Heart left ventricle (tissue), 16 donors: Measurements from ENCODE around the gene TRIM8. TPM values are rescaled to one million over a fixed set of nuclear protein-coding genes. Genes with fewer than 3 reads are reported as not detected.

Experiments used
- ATAC-seq, 4 donors: fragments of 200-7000 bp; cut with Tn5 transposase; one replicate each; pipeline ENCODE4 v1.9.1; 2020 to 2022; ENCODE audit warnings: moderate library complexity in 4 of 4, mild to moderate bottlenecking in 3 of 4, moderate number of reproducible peaks in 1 of 4
- DNase-seq, 5 donors: peaks; one replicate each; pipeline ENCODE4 v3.0.0-alpha.2; 2020
- H3K27ac ChIP-seq, 12 donors: fragments of 200-600 bp; sonication (generic) in 4 of 12; one replicate each; pipeline versions ENCODE4 v1.5.0 to v1.8.0; 2016 to 2022; ENCODE audit warnings: mild to moderate bottlenecking in 2 of 12
- H3K27me3 ChIP-seq, 9 donors: fragments of 200-600 bp; sonication (generic) in 2 of 9; one replicate each; pipeline versions ENCODE4 v1.5.1 to v1.8.0; 2016 to 2022; ENCODE audit warnings: mild to moderate bottlenecking in 3 of 9
- H3K36me3 ChIP-seq, 9 donors: fragments of 200-600 bp; sonication (generic) in 2 of 9; one replicate each; pipeline versions ENCODE4 v1.5.0 to v1.8.0; 2018 to 2022; ENCODE audit warnings: mild to moderate bottlenecking in 2 of 9
- H3K4me1 ChIP-seq, 12 donors: fragments of 200-600 bp; sonication (generic) in 4 of 12; one replicate each; pipeline versions ENCODE4 v1.5.0 to v1.8.0; 2016 to 2022; ENCODE audit warnings: mild to moderate bottlenecking in 3 of 12
- H3K4me3 ChIP-seq, 12 donors: fragments of 200-600 bp; sonication (generic) in 4 of 12; one replicate each; pipeline versions ENCODE4 v1.5.0 to v1.8.0; 2017 to 2022; ENCODE audit warnings: mild to moderate bottlenecking in 9 of 12, moderate library complexity in 4 of 12
- H3K9me3 ChIP-seq, 12 donors: fragments of 200-600 bp; sonication (generic) in 4 of 12; one replicate each; pipeline versions ENCODE4 v1.5.0 to v1.8.0; 2016 to 2022; ENCODE audit warnings: mild to moderate bottlenecking in 1 of 12
- CTCF ChIP-seq, 12 donors: fragments of 200-600 bp; sonication (generic) in 4 of 12; IDR thresholded peaks; one replicate each; pipeline versions ENCODE4 v1.5.0 to v1.8.0; 2018 to 2022; ENCODE audit warnings: antibody characterized with exemption in 12 of 12, mild to moderate bottlenecking in 5 of 12
- POLR2A ChIP-seq, 2 donors: fragments of 450-650 bp; IDR thresholded peaks; one replicate each; pipeline ENCODE4 v1.6.1; 2017; ENCODE audit warnings: antibody characterized with exemption in 2 of 2, mild to moderate bottlenecking in 2 of 2, moderate library complexity in 2 of 2
- WGBS, 4 donors: extraction: QIAGEN DNeasy Blood & Tissue Kit in 2 of 4; methylation state at CpG; one replicate each; pipeline versions ENCODE4 v1.1.5 to v1.1.7; 2013 to 2018; 5-methylcytosine and 5-hydroxymethylcytosine counted together
- intact Hi-C, 10 donors: fragments of 100-400 bp; cut with DNase I; formaldehyde crosslinking; loops; one replicate each; pipeline versions ENCODE4 v1.11.1 to v1.14.2; 2022
- polyA plus RNA-seq, 2 donors: library from polyadenylated mRNA; stranded (reverse); fragments of 200-250 nt; gene quantifications; one replicate each; pipeline ENCODE4 v1.2.3, GENCODE V29; 2013
- total RNA-seq, 9 donors: library from RNA; depleted of rRNA in 2 of 9; stranded (reverse); fragments of >200 nt in 2 of 9; fragmentation: NEBNext Ultra II Directional in 3 of 9; extraction: Animal tissue kit (Norgen Biotek cat#: 25700) in 3 of 9; gene quantifications; one replicate each; pipeline versions ENCODE4 v1.1.0 to v1.2.4, GENCODE V29; 2016 to 2023
- donor health status: ischemic (EF 13 %, LVEDD 7.1; RV severe dilation, severe dysfunction).
- donor health status: healthy with polysubstance abuse.
- donor health status: DM: no; HTN: yes; CAD: no.
- donor health status: DM: no; HTN: no; CAD: no.
- donor health status: ischemic (EF 25% LVEDD 6.9; RV normal size, moderate dysfunction).
- donor health status: ischemic (EF 25% LVEDD 5.7; RV mildly dilated, moderate dysfunction).
- donor health status: healthy.
- donor health status: DM: yes; HTN: yes; CAD: no.
- donor health status: ischemic (EF 35%, LVEDD 5.7; RV mildly dilated, moderate dysfunction).
- donor health status: nonischemic (EF 11% LVEDD 7.7; RV severe dilation, severe dysfunction).
- donor health status: DM: yes; HTN: yes; CAD: no.
- donor health status: PGD.
- donor health status: ischemic (EF 29% LVEDD 5.4; RV normal size, mild dysfunction).
- donor health status: nonischemic (EF 23%, LVEDD 6.1; RV moderate dilation, normal function).

TRIM8 gene
- total and polyA plus RNA-seq, 11 donors, result 38.9 to 225 (median 102) TPM

DNA sequence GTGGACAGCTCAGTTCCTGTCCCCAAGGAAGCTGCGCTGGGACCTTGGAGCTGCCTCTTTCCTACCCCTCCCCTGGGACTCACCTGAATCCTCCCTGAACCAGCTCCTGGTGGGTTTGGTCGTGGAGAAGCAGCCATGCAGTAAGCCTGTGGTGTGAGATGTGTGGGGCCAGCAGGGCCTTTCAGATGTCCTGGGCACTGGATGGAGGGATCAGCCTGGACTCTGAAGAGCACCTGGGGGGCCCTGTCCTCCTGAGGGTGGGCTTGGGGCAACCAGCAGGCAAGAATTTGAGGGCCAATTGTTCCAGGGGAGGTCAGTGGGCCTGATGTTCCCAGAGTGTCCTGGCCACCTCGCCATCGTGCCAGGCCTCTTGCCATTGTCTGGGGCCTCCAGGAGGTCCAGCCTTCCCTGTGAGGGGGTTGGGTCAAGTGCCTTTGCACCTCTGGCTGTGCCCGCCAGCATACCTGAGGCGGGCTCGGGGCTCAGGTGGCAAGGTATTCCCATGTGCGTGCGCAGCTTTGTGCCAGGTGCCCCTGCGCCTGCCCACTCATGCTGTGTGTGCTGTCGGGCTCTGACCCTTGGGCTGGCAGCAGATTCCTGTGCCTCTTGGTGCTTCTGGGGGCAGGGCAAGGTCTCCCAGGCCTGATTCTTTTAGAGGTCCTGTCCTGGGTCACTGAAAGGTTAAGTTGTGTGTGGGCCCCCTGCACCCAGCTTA is 7.3 kb downstream of the TRIM8 start:
- peak overlapping the region in 10 of 12 donors; percentile 6 to 100 (median 58) for H3K27ac ChIP-seq
- peaks cover 38 to 86% (median 71%) of the 10 kb centered on the region in 12 donors for H3K4me1 ChIP-seq
- H3K36me3 ChIP-seq, result peaks cover 2 to 57% (median 51%) of the 10 kb centered on the region in 9 donors
- TF ChIP-seq POLR2A (IDR thresholded peaks at IDR 0.05) (no peak), CTCF (IDR thresholded peaks at IDR 0.05) (no peak)
- no peak for ATAC-seq
- no peaks in the 10 kb centered on the region for H3K9me3 ChIP-seq
- WGBS, 4 donors, result 76 to 89% (median 81%) methylated on average over 5 to 11 of the region's 11 CpGs
- intact Hi-C loops, result no loop called here
- no peak overlapping the region for H3K4me3 ChIP-seq
- no peaks in the 10 kb centered on the region for H3K27me3 ChIP-seq
- peak in 1 of 5 donors; percentile 51 for DNase-seq

DNA sequence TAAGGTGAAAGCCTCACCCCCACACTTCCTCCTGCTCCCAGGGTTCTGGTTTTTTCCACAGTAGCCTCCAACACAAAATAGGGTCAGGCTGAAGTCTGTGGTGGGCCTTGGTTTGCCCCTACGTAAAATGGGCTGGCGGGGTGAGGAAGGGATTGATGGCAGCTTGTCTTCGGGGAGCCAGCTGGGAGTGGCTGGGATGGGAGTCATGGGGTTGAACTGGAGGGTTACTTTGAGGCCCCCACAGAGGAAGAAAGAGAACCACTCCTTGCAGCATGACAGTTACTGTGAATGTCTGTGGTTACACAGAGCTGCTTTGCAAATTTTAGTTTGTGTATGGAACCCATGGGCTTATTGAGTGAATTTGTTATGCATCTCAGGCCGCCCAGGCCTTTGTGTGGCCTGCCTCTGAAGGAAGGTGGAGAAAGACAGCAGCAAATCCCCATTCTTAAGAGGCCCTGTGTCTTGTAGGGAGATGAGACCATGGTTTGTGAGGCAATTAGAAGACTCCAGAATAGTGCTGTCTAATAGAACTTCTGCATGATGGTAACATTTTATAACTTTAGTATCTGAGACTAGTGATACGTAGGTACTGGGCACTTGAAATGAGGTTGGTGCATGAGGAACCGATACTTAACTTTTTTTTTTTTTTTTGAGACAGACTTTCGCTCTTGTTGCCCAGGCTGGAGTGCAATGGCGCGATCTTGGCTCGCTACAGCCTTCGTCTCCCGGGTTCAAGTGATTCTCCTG is 8.1 kb downstream of the TRIM8 start:
- H3K27me3 ChIP-seq, result no peaks in the 10 kb centered on the region
- peaks cover 2 to 64% (median 59%) of the 10 kb centered on the region in 9 donors for H3K36me3 ChIP-seq
- peaks cover 32 to 86% (median 69%) of the 10 kb centered on the region in 12 donors for H3K4me1 ChIP-seq
- 84 to 92% (median 88%) methylated on average over 12 of the region's 12 CpGs for WGBS, 4 donors
- intact Hi-C loops, result no loop called here
- peak overlapping the region in 5 of 12 donors; percentile 6 to 71 (median 29) for H3K27ac ChIP-seq
- peak in 1 of 5 donors; percentile 27 for DNase-seq
- ATAC-seq, result no peak
- TF ChIP-seq CTCF (IDR thresholded peaks at IDR 0.05) (no peak), POLR2A (IDR thresholded peaks at IDR 0.05) (no peak)
- H3K4me3 ChIP-seq, result no peak overlapping the region
- H3K9me3 ChIP-seq, result no peaks in the 10 kb centered on the region

DNA sequence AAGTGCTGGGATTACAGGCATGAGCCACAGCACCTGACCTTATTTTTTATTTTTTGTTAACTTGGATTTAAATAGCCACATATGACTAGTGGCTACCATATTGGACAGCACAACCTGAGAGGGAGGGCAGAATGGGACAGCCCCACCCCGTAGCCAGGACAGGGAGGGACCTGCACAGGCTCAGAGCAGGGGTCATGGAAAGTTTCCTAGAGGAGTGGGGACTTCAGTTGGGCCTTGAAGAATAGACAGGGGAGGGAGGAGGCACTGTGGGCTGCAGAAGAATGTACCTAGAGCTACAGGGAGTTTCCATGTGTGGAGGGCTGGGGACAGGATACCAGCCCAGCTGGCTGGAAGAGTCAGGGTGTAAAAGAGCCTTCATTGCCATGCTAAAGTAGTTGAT is 8.8 kb downstream of the TRIM8 start:
- H3K9me3 ChIP-seq, result no peaks in the 10 kb centered on the region
- ATAC-seq (no peak), DNase-seq (peak in 1 of 5 donors; percentile 10)
- TF ChIP-seq CTCF (IDR thresholded peaks at IDR 0.05) (no peak), POLR2A (IDR thresholded peaks at IDR 0.05) (no peak)
- H3K4me3 ChIP-seq, result no peak overlapping the region
- intact Hi-C loops, result no loop called here
- H3K27me3 ChIP-seq, result no peaks in the 10 kb centered on the region
- peak overlapping the region in 2 of 12 donors; percentile 13 to 71 for H3K27ac ChIP-seq
- peaks cover 2 to 71% (median 66%) of the 10 kb centered on the region in 9 donors for H3K36me3 ChIP-seq
- H3K4me1 ChIP-seq, result peaks cover 29 to 86% (median 67%) of the 10 kb centered on the region in 12 donors
- 80 to 92% (median 88%) methylated on average over 1 of the region's 1 CpG for WGBS, 4 donors

DNA sequence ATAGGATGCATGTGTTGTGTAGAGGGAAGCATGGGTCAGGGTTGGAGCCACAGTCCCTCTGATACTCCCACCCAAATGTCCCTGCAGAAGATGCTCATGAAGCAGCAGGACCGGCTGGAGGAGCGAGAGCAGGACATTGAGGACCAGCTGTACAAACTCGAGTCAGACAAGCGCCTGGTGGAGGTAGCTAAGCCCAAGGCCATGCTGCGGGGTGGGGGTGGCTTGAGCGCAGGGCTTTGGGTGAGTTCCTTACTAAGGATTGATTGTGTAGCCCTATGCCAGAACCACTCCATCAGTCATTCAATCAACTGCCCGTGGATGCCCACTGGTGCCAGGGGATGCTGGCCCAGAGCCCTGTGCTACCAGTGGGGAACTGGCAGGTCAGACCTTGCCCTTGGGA is 10.3 kb downstream of the TRIM8 start:
- TF ChIP-seq POLR2A (IDR thresholded peaks at IDR 0.05), result no peak
- no peak for TF ChIP-seq CTCF (IDR thresholded peaks at IDR 0.05)
- intact Hi-C loops, result no loop called here
- no peak for ATAC-seq
- H3K4me3 ChIP-seq, result no peak overlapping the region
- H3K27ac ChIP-seq, result no peak overlapping the region
- DNase-seq, result peak in 1 of 5 donors; percentile 7
- no peaks in the 10 kb centered on the region for H3K27me3 ChIP-seq
- H3K4me1 ChIP-seq, result peaks cover 17 to 80% (median 58%) of the 10 kb centered on the region in 12 donors
- peaks cover 2 to 80% (median 74%) of the 10 kb centered on the region in 9 donors for H3K36me3 ChIP-seq
- WGBS, 4 donors, result 63 to 84% (median 73%) methylated on average over 6 to 7 of the region's 7 CpGs
- H3K9me3 ChIP-seq, result no peaks in the 10 kb centered on the region
